NCI-H2227 treated with DMSO at 0.1 percent for 48 hours (cell line): ENCODE results near the gene STRIP1.
A peak's percentile ranks its signal among the peaks of the same experiment; 100 is the strongest.

Experiments
- DNase-seq: peaks from one replicate; lab custom pipeline; 2025; lab: John Stamatoyannopoulos, UW

Gene STRIP1

GRCh38 chr1:110053552-110054428, 19.4 kb downstream of the STRIP1 start:
- DNase-seq = peak; percentile 25

DNA sequence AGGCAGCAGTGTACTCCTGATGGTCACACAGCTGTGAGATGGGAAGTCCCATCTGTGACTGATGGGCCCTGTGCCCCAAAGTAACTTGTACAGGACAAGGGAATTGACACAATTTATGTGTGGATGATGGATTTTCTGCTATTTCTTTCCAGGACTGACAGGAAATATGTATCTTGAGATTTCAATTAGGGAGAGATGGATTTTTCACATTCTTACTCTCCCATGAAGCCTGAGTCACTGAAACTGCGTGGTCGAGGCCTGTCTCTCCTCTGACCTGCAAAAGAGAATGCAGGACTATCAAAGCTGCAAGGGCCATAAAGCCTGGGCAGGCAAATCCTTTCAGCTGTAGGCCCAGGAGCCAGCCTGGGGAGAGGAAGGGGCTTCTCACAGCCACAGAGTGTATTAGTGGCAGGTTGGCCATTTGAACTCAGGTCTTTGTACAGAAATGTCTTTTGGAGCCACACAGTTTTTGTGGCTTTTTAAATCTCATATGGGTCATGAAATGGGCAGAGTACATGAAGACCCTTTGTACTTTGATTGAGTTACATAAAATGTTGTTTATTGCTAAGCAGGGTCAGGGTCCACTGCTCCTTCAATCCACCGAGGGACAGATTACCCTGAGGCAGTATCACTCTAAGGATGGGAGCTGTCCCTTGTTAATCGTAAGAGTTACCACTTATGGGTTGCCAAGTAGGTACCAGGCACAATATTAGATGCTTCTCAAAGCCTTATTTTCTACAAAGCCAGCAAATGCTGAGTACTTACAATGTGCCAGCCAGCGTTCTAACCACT, 21.3 kb downstream of the STRIP1 start:
- no peak for DNase-seq

DNA sequence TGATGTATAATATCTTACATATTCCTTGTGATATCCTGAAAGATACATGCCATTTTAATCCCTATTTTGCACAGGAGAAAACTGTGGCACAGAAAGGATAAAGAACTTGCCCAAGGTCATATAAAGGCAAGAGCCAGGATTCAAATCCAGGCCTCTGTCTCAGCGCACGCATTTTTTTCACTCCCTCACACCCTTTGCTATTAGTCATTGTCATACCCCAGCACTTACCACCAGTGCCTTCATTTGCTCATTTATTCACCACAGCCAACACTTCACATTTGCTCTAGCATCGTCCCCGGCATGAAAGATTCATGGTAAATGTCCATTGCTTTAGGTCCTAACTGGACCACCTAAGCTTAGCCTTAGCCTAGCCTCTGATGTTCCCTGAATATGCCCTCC, 21.9 kb downstream of the STRIP1 start:
- DNase-seq = no peak

DNA sequence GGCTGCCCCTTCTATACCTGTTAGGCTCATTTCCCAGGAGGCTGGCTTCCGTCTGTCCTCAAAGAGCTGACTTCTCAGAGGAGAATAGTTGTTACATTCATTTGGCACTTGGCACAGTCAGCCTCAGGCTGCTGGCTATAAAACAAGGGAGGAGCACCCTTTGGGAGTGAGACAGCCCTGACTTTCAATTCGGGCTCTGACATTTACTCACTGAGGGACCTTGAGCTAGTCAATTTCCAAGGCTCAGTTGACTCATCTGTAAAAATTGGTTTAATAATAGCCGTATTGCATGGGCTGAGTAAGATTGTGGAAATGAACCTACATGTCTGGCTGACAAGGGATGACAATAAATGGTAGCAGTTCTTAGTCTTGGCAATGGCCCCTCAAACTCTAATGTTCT, 22.4 kb downstream of the STRIP1 start:
- DNase-seq = no peak

DNA sequence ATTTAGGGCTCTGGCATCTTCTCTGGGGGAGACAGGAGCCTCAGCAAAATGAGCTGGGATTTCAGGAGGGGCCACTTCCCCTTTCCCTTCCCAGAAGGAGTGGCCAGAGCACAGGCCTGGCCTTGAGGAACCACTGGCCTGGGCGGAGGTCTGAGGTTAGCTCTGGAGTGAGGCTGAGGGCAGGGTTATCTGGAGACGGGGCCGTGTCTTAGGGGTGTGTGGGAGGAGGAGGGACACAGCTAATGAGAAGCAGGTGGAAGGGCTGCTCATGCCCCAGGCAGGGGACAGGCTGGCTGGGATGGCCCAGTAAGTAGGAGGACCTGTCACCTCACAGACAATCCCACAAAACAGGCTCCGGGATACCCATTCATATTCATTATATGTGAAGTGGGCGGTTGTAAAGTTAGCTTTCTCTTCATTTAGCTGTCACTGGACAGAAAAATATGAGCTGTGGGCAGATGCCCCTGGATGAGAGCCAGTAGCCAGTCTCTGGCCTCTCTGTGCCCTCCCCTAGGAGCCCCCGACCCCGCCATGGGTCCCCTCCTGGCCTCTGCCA, 23.6 kb downstream of the STRIP1 start:
- DNase-seq = no peak

- DNase-seq = no peak
Measured at GRCh38 chr1:110058591-110058990, 24.2 kb downstream of the STRIP1 start.

- DNase-seq = no peak
Measured at GRCh38 chr1:110059133-110059863, 24.9 kb downstream of the STRIP1 start.

- no peak for DNase-seq
Measured at GRCh38 chr1:110060034-110060661, 25.7 kb downstream of the STRIP1 start.

DNA sequence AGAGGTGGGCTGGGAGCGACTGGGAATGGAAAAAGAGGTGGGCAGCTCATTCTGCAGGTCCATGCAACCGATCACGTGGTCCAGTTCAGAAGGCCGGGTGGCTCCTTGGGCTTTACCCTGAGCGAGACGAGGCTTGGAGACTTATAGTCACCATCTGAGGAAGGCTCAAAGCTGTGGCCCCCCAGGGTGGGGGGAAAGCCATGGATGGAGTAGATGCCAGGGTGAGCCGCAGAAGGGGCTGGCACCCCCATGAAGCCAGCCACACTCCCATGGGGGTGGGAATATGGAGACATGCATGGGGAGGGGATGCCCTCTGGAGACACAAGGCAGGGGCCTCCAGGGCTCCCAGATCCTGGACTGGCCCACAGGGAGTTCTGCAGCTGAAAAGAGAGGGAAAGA, 26.2 kb downstream of the STRIP1 start:
- no peak for DNase-seq

- no peak for DNase-seq
Measured at GRCh38 chr1:110061341-110061740, 26.9 kb downstream of the STRIP1 start.

DNA sequence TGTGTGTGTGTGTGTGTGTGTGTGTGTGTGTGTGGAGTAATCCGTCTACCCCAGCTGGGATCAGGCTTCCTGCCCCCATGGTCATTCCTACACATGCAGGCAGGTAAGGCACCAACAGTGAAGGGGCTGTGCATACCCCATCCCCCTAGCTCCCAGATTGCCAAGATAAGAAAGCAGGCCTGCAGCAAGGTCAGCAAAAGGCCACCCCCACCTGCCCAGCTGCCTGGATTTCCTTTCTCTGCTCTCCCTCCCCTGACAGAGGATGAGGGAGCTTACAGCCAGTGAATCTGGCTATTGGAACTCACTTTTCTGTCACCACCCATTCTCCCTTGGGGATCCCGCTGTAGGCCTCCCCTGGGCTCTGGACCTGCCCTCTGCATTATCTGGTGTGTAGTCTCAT, 28.2 kb downstream of the STRIP1 start:
- DNase-seq = no peak

DNA sequence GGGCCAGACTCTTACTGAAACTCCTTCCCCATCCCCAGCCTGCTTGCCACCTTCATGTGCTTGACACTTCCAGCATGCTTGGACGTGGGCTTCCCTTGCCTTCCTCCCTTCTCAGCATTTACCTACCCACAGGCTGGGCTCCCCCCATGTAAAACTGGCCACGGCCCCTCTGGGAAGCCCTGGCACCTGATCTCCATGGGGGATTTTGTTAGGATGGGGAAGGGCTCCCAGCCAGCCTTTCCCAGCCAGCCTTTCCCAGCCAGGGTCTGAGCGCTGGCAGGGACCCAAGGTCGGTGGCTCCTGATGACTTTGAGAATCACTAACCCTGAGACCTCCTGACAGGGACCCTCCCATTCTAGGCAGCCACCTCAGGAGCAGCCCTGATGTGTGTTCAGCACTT, 29.4 kb downstream of the STRIP1 start:
- no peak for DNase-seq

- no peak for DNase-seq
Measured at GRCh38 chr1:110064576-110065337, 30.3 kb downstream of the STRIP1 start.

GRCh38 chr1:110065841-110066240, 31.4 kb downstream of the STRIP1 start:
- DNase-seq = no peak

- DNase-seq = no peak
Measured at GRCh38 chr1:110067479-110067892, 33.1 kb downstream of the STRIP1 start.

DNA sequence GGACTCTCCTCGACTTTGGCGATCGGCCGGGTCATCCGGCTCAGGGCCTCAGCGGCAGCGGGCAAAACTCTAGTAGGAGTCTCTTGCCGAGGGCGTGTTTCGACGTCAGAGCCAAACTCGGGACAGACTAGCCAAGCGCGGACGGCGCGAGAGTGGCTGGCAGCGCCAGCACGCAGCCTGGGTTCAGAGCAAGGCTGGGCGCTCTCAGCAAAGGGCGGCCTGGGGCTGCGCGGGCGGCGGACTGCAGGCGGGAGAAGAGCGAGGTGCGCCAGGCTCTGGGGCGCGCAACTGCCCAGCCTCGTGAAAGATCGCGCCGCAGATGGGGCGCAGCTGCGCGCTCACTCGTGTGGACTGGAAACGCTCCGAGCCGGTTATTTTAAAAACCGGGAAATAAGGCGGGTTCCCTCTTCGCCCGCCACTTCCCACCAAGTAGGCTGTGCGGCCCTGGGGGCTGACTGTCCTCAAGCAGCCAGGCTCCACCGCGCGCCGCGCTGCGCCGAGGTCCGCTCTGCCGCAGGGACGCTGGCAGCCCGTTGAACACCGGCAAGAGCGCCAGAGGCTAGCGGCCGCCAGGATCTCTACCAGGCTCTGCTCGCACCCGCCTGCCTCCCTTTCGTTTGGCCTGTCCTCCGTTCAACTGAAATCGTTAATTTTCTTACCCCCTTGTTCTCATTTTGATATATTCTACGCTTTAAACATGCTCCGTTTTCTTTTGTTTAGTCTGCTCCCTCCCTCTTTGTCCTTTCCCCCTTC, 33.6 kb downstream of the STRIP1 start:
- DNase-seq = no peak

DNA sequence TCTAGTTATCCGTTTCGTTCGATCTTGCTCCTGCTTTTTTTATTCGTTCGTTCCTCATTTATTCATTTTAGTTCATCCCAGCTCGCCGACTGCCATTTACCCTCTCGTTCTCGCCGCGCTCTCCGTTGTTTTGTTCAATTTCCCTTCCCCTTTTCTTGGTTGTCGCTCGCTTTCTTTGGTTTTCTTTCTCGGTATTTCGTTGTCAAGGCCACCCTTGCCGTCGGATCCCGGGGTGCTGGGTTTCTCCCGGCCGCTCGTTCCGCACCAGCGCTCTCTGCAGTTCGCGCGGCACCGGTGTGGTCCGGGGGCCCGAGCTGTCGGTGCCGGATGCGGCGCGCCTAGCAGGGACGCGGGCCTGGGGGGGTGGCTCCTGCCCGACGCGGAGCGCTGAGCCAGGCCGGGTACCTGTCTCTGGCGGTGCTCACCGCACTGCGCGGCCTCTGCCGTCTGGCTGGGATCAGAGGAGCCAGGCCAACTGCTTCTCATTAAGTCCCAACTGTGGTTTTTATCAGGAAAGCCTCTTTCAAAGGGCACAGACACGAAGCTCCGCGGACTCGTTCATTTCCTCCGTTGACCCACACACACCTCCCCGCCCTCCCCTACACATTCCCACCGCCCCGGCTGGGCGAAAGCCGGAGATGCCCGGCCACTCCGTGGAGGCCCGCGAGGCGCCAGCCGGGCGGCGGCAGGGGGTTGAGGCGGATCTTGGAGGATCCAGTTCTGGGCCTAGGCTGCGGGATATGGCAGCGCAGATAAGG, 34.4 kb downstream of the STRIP1 start:
- DNase-seq = no peak

DNA sequence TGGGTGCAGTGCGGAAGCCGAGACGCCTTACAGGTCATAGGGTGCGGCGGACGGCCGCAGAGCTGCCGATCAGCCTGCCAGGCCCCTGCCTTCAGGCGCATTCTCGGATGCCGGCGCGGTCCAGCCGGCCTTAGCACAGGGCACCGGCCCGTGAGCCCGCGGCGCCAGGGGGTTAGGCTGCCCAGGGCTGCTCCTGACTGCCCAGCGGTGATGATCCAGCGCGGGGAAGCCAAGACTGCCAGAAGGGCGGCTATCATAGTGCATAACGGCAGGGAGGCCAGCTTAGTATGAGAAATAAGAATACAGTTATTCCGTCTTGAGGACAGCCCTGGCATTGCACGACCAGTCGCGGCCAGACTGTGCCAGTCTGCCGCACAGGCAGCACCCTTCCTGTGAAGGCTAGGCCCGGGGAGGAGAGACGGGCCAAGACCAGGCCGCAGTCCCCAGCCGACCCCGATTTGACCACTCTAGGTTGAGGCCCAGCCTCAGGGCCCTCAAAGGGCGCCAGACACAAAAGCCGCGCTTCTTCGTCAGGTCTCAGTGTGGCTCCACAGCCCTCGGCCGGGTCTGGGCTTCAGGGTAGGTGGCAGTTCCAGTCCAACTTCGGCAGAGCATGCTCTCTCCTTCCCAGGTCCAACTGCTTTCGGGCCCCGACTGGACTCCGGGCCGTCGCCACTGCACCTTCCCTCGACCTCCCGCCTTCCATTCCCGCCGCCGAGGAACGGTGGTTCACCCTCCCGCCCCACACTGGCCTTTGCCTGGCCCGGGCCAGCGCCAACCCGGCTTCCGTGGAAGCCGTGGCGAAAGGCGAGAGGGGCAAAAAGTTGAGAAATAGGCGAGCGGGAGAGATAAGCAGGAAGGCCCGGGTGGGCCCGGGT, 35.2 kb downstream of the STRIP1 start:
- no peak for DNase-seq

- no peak for DNase-seq
Measured at GRCh38 chr1:110070282-110070669, 35.9 kb downstream of the STRIP1 start.
